Activated T-helper 17 cell treated with anti-CD3 and anti-CD28 coated beads, Interleukin-2, amount 50 U/mL, for 72 hours (primary cell): Measurements from ENCODE around the gene HTT. TPM values are rescaled to one million over a fixed set of nuclear protein-coding genes. Genes with fewer than 3 reads are reported as not detected.
A peak's percentile ranks its signal among the peaks of the same experiment; 100 is the strongest.

Experiments
- ATAC-seq: fragments of 150-1000 bp; cut with Tn5 transposase; replicated peaks from 2 replicates; pipeline ENCODE4 v1.10.0; 2021; ENCODE audit warnings: mild to moderate bottlenecking, moderate library complexity
- H3K27ac Mint-ChIP-seq: one replicate; pipeline ENCODE4 v1.8.0; 2022; ENCODE audit warnings: mixed read lengths
- H3K27me3 Mint-ChIP-seq: one replicate; pipeline ENCODE4 v1.8.0; 2022; ENCODE audit warnings: mixed read lengths
- H3K36me3 Mint-ChIP-seq: one replicate; pipeline ENCODE4 v1.8.0; 2022; ENCODE audit warnings: low read depth, mild to moderate bottlenecking, mixed read lengths
- H3K4me1 Mint-ChIP-seq: one replicate; pipeline ENCODE4 v1.8.0; 2022; ENCODE audit warnings: mixed read lengths
- H3K4me3 Mint-ChIP-seq: one replicate; pipeline ENCODE4 v1.8.0; 2022; ENCODE audit warnings: mild to moderate bottlenecking, mixed read lengths
- H3K9me3 Mint-ChIP-seq: one replicate; pipeline ENCODE4 v1.8.0; 2022; ENCODE audit warnings: mixed read lengths
- total RNA-seq, 2 donors: library from RNA; stranded (reverse); gene quantifications; one replicate each; pipeline ENCODE4 v1.2.3, GENCODE V29; 2022

HTT gene
- total RNA-seq, 2 donors from 2014 or later: 58.2 to 63.4 TPM

GRCh38 chr4:3198906-3199305 lies 124.4 kb downstream of the HTT start:
- H3K27ac Mint-ChIP-seq: no peak overlapping the region
- no peaks in the 10 kb centered on the region for H3K27me3 Mint-ChIP-seq
- H3K4me3 Mint-ChIP-seq: no peak overlapping the region
- peaks cover 39% of the 10 kb centered on the region for H3K36me3 Mint-ChIP-seq
- H3K9me3 Mint-ChIP-seq: no peaks in the 10 kb centered on the region
- H3K4me1 Mint-ChIP-seq: peaks cover 35% of the 10 kb centered on the region
- ATAC-seq: no peak

- peaks cover 47% of the 10 kb centered on the region for H3K36me3 Mint-ChIP-seq
- H3K9me3 Mint-ChIP-seq: no peaks in the 10 kb centered on the region
- ATAC-seq: no peak
- H3K4me1 Mint-ChIP-seq: peaks cover 35% of the 10 kb centered on the region
- H3K4me3 Mint-ChIP-seq: no peak overlapping the region
- H3K27me3 Mint-ChIP-seq: no peaks in the 10 kb centered on the region
- no peak overlapping the region for H3K27ac Mint-ChIP-seq
These were observed 125.4 kb downstream of the HTT start for GRCh38 chr4:3199653-3200422.

- Mint-ChIP-seq H3K27me3 (no peaks in the 10 kb centered on the region), H3K9me3 (no peaks in the 10 kb centered on the region), H3K27ac (no peak overlapping the region), H3K4me3 (no peak overlapping the region), H3K36me3 (peaks cover 47% of the 10 kb centered on the region), H3K4me1 (peaks cover 30% of the 10 kb centered on the region)
- ATAC-seq: no peak
These were observed 126.1 kb downstream of the HTT start for GRCh38 chr4:3200423-3201090.

- H3K9me3 Mint-ChIP-seq: no peaks in the 10 kb centered on the region
- peaks cover 26% of the 10 kb centered on the region for H3K4me1 Mint-ChIP-seq
- peak; percentile 86 for ATAC-seq
- peak overlapping the region; percentile 52 for H3K4me3 Mint-ChIP-seq
- peak overlapping the region; percentile 69 for H3K27ac Mint-ChIP-seq
- H3K27me3 Mint-ChIP-seq: no peaks in the 10 kb centered on the region
- peaks cover 54% of the 10 kb centered on the region for H3K36me3 Mint-ChIP-seq
These were observed 127.5 kb downstream of the HTT start for GRCh38 chr4:3201718-3202702.

- ATAC-seq: peak; percentile 32
- H3K4me1 Mint-ChIP-seq: peaks cover 19% of the 10 kb centered on the region
- H3K27me3 Mint-ChIP-seq: no peaks in the 10 kb centered on the region
- H3K4me3 Mint-ChIP-seq: peak overlapping the region; percentile 52
- H3K9me3 Mint-ChIP-seq: no peaks in the 10 kb centered on the region
- H3K27ac Mint-ChIP-seq: peak overlapping the region; percentile 69
- H3K36me3 Mint-ChIP-seq: peaks cover 56% of the 10 kb centered on the region
These were observed 128.6 kb downstream of the HTT start for GRCh38 chr4:3202836-3203820.

GRCh38 chr4:3203971-3204431 lies 129.5 kb downstream of the HTT start:
- Mint-ChIP-seq H3K4me3 (peak overlapping the region; percentile 52), H3K27ac (no peak overlapping the region), H3K27me3 (no peaks in the 10 kb centered on the region), H3K9me3 (no peaks in the 10 kb centered on the region), H3K4me1 (peaks cover 19% of the 10 kb centered on the region), H3K36me3 (peaks cover 64% of the 10 kb centered on the region)
- no peak for ATAC-seq

GRCh38 chr4:3205995-3206394 lies 131.5 kb downstream of the HTT start:
- H3K27me3 Mint-ChIP-seq: no peaks in the 10 kb centered on the region
- H3K27ac Mint-ChIP-seq: no peak overlapping the region
- H3K4me1 Mint-ChIP-seq: peaks cover 19% of the 10 kb centered on the region
- no peak overlapping the region for H3K4me3 Mint-ChIP-seq
- no peak for ATAC-seq
- peaks cover 73% of the 10 kb centered on the region for H3K36me3 Mint-ChIP-seq
- no peaks in the 10 kb centered on the region for H3K9me3 Mint-ChIP-seq

- no peak overlapping the region for H3K27ac Mint-ChIP-seq
- peaks cover 75% of the 10 kb centered on the region for H3K36me3 Mint-ChIP-seq
- no peak overlapping the region for H3K4me3 Mint-ChIP-seq
- H3K27me3 Mint-ChIP-seq: no peaks in the 10 kb centered on the region
- H3K9me3 Mint-ChIP-seq: no peaks in the 10 kb centered on the region
- no peak for ATAC-seq
- H3K4me1 Mint-ChIP-seq: peaks cover 18% of the 10 kb centered on the region
These were observed 132.1 kb downstream of the HTT start for GRCh38 chr4:3206439-3207100.

GRCh38 chr4:3207531-3208037 lies 133.1 kb downstream of the HTT start:
- no peaks in the 10 kb centered on the region for H3K27me3 Mint-ChIP-seq
- H3K36me3 Mint-ChIP-seq: peaks cover 80% of the 10 kb centered on the region
- no peaks in the 10 kb centered on the region for H3K9me3 Mint-ChIP-seq
- peaks cover 10% of the 10 kb centered on the region for H3K4me1 Mint-ChIP-seq
- H3K27ac Mint-ChIP-seq: no peak overlapping the region
- ATAC-seq: no peak
- no peak overlapping the region for H3K4me3 Mint-ChIP-seq

GRCh38 chr4:3208826-3209225 lies 134.3 kb downstream of the HTT start:
- Mint-ChIP-seq H3K36me3 (peaks cover 83% of the 10 kb centered on the region), H3K9me3 (no peaks in the 10 kb centered on the region), H3K4me1 (no peaks in the 10 kb centered on the region), H3K27ac (no peak overlapping the region), H3K4me3 (no peak overlapping the region), H3K27me3 (no peaks in the 10 kb centered on the region)
- ATAC-seq: no peak

GRCh38 chr4:3209551-3210325 lies 135.3 kb downstream of the HTT start:
- no peak overlapping the region for H3K27ac Mint-ChIP-seq
- H3K9me3 Mint-ChIP-seq: no peaks in the 10 kb centered on the region
- no peaks in the 10 kb centered on the region for H3K4me1 Mint-ChIP-seq
- peaks cover 85% of the 10 kb centered on the region for H3K36me3 Mint-ChIP-seq
- no peak for ATAC-seq
- H3K4me3 Mint-ChIP-seq: no peak overlapping the region
- no peaks in the 10 kb centered on the region for H3K27me3 Mint-ChIP-seq

- ATAC-seq: no peak
- no peak overlapping the region for H3K27ac Mint-ChIP-seq
- no peak overlapping the region for H3K4me3 Mint-ChIP-seq
- H3K36me3 Mint-ChIP-seq: peaks cover 92% of the 10 kb centered on the region
- H3K27me3 Mint-ChIP-seq: no peaks in the 10 kb centered on the region
- no peaks in the 10 kb centered on the region for H3K9me3 Mint-ChIP-seq
- H3K4me1 Mint-ChIP-seq: no peaks in the 10 kb centered on the region
These were observed 136.0 kb downstream of the HTT start for GRCh38 chr4:3210467-3210866.
